ENCODE results near the gene RAPGEF6.

GRCh38 chr5:131639148-131639547 lies 4.1 kb upstream of the RAPGEF6 start:
- TF ChIP-seq EZH2 (IDR thresholded peaks at IDR 0.05): no peak
- no peak for TF ChIP-seq POLR2AphosphoS5 (IDR thresholded peaks at IDR 0.05; ENCODE audit: borderline replicate concordance, low read depth, low read length)
- TF ChIP-seq FOXP2 (optimal IDR thresholded peaks at IDR 0.05; ENCODE audit: control extremely low read depth, extremely low read length, insufficient read depth): no peak

All from SK-N-MC (cell line).